GM20000 (cell line): Measurements from ENCODE around the gene SMARCD3.

Experiments used
- DNase-seq: peaks from one replicate; pipeline ENCODE4 v3.0.0; 2012; ENCODE audit warnings: low spot score
- CTCF ChIP-seq: IDR thresholded peaks from 2 replicates; pipeline ENCODE4 v1.5.1; 2012; ENCODE audit warnings: mild to moderate bottlenecking, control low read depth; ENCODE audit errors: extremely low read depth, missing control alignments

The SMARCD3 gene

GRCh38 chr7:151252961-151253711 is 4.6 kb upstream of the SMARCD3 start:
- TF ChIP-seq CTCF = no peak
- DNase-seq = no peak

- no peak for DNase-seq
- no peak for TF ChIP-seq CTCF
Observed at GRCh38 chr7:151252561-151252835, 4.0 kb upstream of the SMARCD3 start.

GRCh38 chr7:151251689-151252560 is 3.4 kb upstream of the SMARCD3 start:
- TF ChIP-seq CTCF = no peak
- peak; percentile 62 for DNase-seq

GRCh38 chr7:151251328-151251688 is 2.8 kb upstream of the SMARCD3 start:
- peak; percentile 49 for DNase-seq
- no peak for TF ChIP-seq CTCF

GRCh38 chr7:151250181-151251132 is 2.0 kb upstream of the SMARCD3 start:
- no peak for TF ChIP-seq CTCF
- no peak for DNase-seq

GRCh38 chr7:151249732-151250072 is 1.2 kb upstream of the SMARCD3 start:
- no peak for TF ChIP-seq CTCF
- no peak for DNase-seq
